B cell (primary cell): ENCODE measurements around the gene MEGF11. TPM values are rescaled to one million over a fixed set of nuclear protein-coding genes. Genes with fewer than 3 reads are reported as not detected.

Experiments
- ATAC-seq: fragments of 200-7000 bp; cut with Tn5 transposase; one replicate; pipeline ENCODE4 v1.10.0; 2021; ENCODE audit warnings: low read depth, mild to moderate bottlenecking, moderate number of reproducible peaks, moderate library complexity
- CTCF ChIA-PET: fragments of 350-600 bp; sonication (Branson Sonifier 250); formaldehyde crosslinking; loops from one replicate; lab custom pipeline; 2021; ENCODE audit warnings: antibody characterized with exemption, inconsistent platforms; lab: Charles Lee
- POLR2A ChIA-PET: fragments of 350-600 bp; sonication (Branson Sonifier 250); formaldehyde crosslinking; loops from one replicate; lab custom pipeline; 2021; ENCODE audit warnings: antibody characterized with exemption; lab: Charles Lee
- DNase-seq: peaks from one replicate; pipeline ENCODE4 v3.0.0; 2013
- H2AFZ ChIP-seq: 2 replicates; pipeline ENCODE4 v1.6.1; 2012; ENCODE audit warnings: mild to moderate bottlenecking, low read depth, low read length; ENCODE audit not compliant: insufficient read depth, poor library complexity, severe bottlenecking
- H3K27ac ChIP-seq, 2 donors: 1 replicate in 1 of 2; 2 replicates in 1 of 2; pipeline ENCODE4 v1.5.1; 2012 to 2013; ENCODE audit warnings: low read length in 2 of 2, mild to moderate bottlenecking in 2 of 2, moderate library complexity in 1 of 2
- H3K27me3 ChIP-seq, 4 experiments: fragments of 200-600 bp in 1 of 4; sonication (generic) in 1 of 4; replicated peaks in 1 of 4; 1 replicate in 2 of 4; 2 replicates in 2 of 4; pipeline versions ENCODE4 v1.6.1 to v1.7.0; 2013 to 2016; ENCODE audit warnings: low read length in 3 of 4, mild to moderate bottlenecking in 2 of 4, mixed read lengths in 1 of 4, moderate library complexity in 1 of 4; ENCODE audit not compliant: insufficient read depth in 4 of 4, control insufficient read depth in 3 of 4; ENCODE audit errors: control extremely low read depth in 1 of 4
- H3K36me3 ChIP-seq, 2 experiments: replicated peaks in 1 of 2; 1 replicate in 1 of 2; 2 replicates in 1 of 2; pipeline versions ENCODE4 v1.6.1 to v1.7.1; 2013; ENCODE audit warnings: low read length in 1 of 2; ENCODE audit not compliant: insufficient read depth in 2 of 2, control insufficient read depth in 1 of 2; ENCODE audit errors: control extremely low read depth in 1 of 2, extremely low read depth in 1 of 2
- H3K4me1 ChIP-seq, 2 donors: fragments of 200-600 bp in 1 of 2; sonication (generic) in 1 of 2; 1 replicate in 1 of 2; 2 replicates in 1 of 2; pipeline versions ENCODE4 v1.5.1 to v1.6.1; 2013 to 2017; ENCODE audit warnings: low read length in 2 of 2; ENCODE audit not compliant: control insufficient read depth in 2 of 2, insufficient read depth in 2 of 2
- H3K4me2 ChIP-seq: replicated peaks from 2 replicates; pipeline ENCODE3; 2012; ENCODE audit warnings: mild to moderate bottlenecking, low read depth, low read length; ENCODE audit not compliant: poor library complexity, severe bottlenecking
- H3K4me3 ChIP-seq, 5 experiments: fragments of 200-600 bp in 1 of 5; sonication (generic) in 1 of 5; 1 replicate in 3 of 5; 2 replicates in 2 of 5; pipeline versions ENCODE4 v1.5.1 to v1.7.0; 2011 to 2016; ENCODE audit warnings: low read length in 4 of 5, mild to moderate bottlenecking in 4 of 5, low read depth in 2 of 5, control low read depth in 1 of 5, moderate library complexity in 1 of 5; ENCODE audit not compliant: insufficient read depth in 1 of 5; ENCODE audit errors: control extremely low read depth in 1 of 5, extremely low read depth in 1 of 5
- H3K79me2 ChIP-seq: fragments of 200-600 bp; sonication (generic); one replicate; pipeline ENCODE4 v1.6.0; 2016; ENCODE audit warnings: low read length; ENCODE audit not compliant: control insufficient read depth, insufficient read depth
- H3K9ac ChIP-seq: fragments of 200-600 bp; sonication (generic); 2 replicates; pipeline ENCODE4 v1.6.1; 2017; ENCODE audit warnings: mild to moderate bottlenecking, low read length, moderate library complexity
- H3K9me3 ChIP-seq, 3 donors: one replicate each; pipeline versions ENCODE4 v1.6.1 to v1.7.1; 2013; ENCODE audit warnings: low read length in 2 of 3; ENCODE audit not compliant: control insufficient read depth in 2 of 3, insufficient read depth in 1 of 3; ENCODE audit errors: control extremely low read depth in 1 of 3
- H4K20me1 ChIP-seq: 2 replicates; pipeline ENCODE4 v1.6.0; 2012; ENCODE audit warnings: mild to moderate bottlenecking, low read length; ENCODE audit not compliant: insufficient read depth, control insufficient read depth, poor library complexity, severe bottlenecking
- H3K27ac Mint-ChIP-seq: one replicate; pipeline ENCODE4 v1.8.0; 2021; ENCODE audit warnings: mixed read lengths
- H3K27me3 Mint-ChIP-seq: one replicate; pipeline ENCODE4 v1.8.0; 2021; ENCODE audit warnings: mixed read lengths
- H3K4me1 Mint-ChIP-seq: one replicate; pipeline ENCODE4 v1.8.0; 2021; ENCODE audit warnings: mixed read lengths
- H3K4me3 Mint-ChIP-seq: one replicate; pipeline ENCODE4 v1.8.0; 2021; ENCODE audit warnings: mixed read lengths
- H3K9me3 Mint-ChIP-seq: one replicate; pipeline ENCODE4 v1.8.0; 2022; ENCODE audit warnings: mixed read lengths; ENCODE audit not compliant: insufficient read depth
- EZH2 ChIP-seq: IDR thresholded peaks from 2 replicates; pipeline ENCODE4 v1.6.1; 2012; ENCODE audit warnings: borderline replicate concordance, low read depth, mild to moderate bottlenecking, moderate library complexity, low read length; ENCODE audit not compliant: insufficient read depth, poor library complexity, severe bottlenecking
- WGBS: methylation state at CpG from one replicate; pipeline ENCODE4 v1.1.5; 2013; ENCODE audit warnings: missing lambda C conversion rate; ENCODE audit not compliant: insufficient coverage; 5-methylcytosine and 5-hydroxymethylcytosine counted together
- intact Hi-C: fragments of 100-400 bp; cut with micrococcal nuclease; formaldehyde crosslinking; loops from one replicate; pipeline ENCODE4 v1.10.0; 2022
- polyA plus RNA-seq: library from polyadenylated mRNA; depleted of rRNA; stranded (reverse); fragments of >200 nt; gene quantifications from 2 replicates; pipeline ENCODE4 v1.2.3, GENCODE V29; 2012
- total RNA-seq, 2 donors: library from RNA; stranded (reverse); fragments of 120-200 nt in 1 of 2; gene quantifications; 1 replicate in 1 of 2; 2 replicates in 1 of 2; pipeline versions ENCODE4 v1.2.3 to v1.2.4, GENCODE V29; 2013 to 2022
- TF ChIP-seq, protein P1 (sequence below): fragments of 200-600 bp; IDR thresholded peaks from one replicate; pipeline ENCODE4 v1.8.0; 2022; ENCODE audit warnings: antibody characterized with exemption, mild to moderate bottlenecking

The MEGF11 gene
- total and polyA plus RNA-seq, 2 donors (not counting 1 experiment from before 2014, with no cell fraction given): 0.04 to 0.34 TPM

DNA sequence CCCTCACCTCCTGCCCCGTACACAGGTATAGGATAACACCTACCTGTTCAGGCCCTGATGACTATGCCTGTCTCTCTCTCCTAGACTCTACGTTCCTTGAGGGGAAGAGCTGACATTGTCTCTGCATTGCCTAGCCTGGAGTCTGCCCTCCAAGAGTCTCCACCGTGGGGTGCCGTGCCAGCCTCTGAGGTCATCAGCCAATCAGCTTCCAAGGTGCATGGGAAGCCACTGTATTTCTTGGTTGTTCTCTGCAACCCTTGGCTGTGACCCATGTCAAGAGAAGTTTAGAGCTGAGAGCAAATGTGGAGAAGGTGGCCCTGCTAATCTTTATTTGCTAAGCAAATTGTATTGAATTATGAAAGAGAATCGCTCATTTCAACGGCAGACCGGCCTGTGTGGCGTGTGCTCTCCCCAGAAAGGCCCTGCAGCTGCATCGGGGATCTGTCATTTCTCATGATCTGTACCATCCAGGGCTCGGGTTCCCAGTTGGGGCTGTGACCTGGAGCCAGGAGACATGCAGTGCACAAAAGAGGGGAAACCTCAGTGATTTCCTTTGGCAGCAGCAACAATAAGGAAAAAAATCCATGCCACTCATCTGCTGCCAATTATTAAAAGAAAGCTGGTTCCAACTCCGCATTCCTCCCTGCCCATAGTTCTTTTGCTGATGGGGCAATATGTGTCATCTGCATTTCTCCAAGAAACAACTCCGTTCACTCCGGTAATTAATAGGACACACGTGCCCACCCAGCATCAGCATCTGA, 182.2 kb downstream of the MEGF11 start:
- no peak overlapping the region for H3K9ac ChIP-seq
- no peaks in the 10 kb centered on the region for H3K36me3 ChIP-seq
- intact Hi-C loops: no loop called here
- peaks cover 16% of the 10 kb centered on the region for H3K27me3 Mint-ChIP-seq
- DNase-seq (no peak), ATAC-seq (no peak)
- no peak overlapping the region for H3K4me2 ChIP-seq
- H3K9me3 ChIP-seq: no peaks in the 10 kb centered on the region
- H3K4me1 Mint-ChIP-seq: no peaks in the 10 kb centered on the region
- no peaks in the 10 kb centered on the region for H4K20me1 ChIP-seq
- H3K27ac Mint-ChIP-seq: no peak overlapping the region
- peaks cover 0 to 3% (median 0%) of the 10 kb centered on the region in 4 experiments for H3K27me3 ChIP-seq
- H3K9me3 Mint-ChIP-seq: no peaks in the 10 kb centered on the region
- no peak overlapping the region for H3K4me3 Mint-ChIP-seq
- CTCF ChIA-PET: no interaction called here
- H3K79me2 ChIP-seq: no peaks in the 10 kb centered on the region
- H3K4me3 ChIP-seq: no peak overlapping the region
- TF ChIP-seq, protein P1, sequence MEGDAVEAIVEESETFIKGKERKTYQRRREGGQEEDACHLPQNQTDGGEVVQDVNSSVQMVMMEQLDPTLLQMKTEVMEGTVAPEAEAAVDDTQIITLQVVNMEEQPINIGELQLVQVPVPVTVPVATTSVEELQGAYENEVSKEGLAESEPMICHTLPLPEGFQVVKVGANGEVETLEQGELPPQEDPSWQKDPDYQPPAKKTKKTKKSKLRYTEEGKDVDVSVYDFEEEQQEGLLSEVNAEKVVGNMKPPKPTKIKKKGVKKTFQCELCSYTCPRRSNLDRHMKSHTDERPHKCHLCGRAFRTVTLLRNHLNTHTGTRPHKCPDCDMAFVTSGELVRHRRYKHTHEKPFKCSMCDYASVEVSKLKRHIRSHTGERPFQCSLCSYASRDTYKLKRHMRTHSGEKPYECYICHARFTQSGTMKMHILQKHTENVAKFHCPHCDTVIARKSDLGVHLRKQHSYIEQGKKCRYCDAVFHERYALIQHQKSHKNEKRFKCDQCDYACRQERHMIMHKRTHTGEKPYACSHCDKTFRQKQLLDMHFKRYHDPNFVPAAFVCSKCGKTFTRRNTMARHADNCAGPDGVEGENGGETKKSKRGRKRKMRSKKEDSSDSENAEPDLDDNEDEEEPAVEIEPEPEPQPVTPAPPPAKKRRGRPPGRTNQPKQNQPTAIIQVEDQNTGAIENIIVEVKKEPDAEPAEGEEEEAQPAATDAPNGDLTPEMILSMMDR: no peak
- no peak for TF ChIP-seq EZH2
- no peak overlapping the region for H2AFZ ChIP-seq
- H3K4me1 ChIP-seq: no peaks in the 10 kb centered on the region
- WGBS: 92% methylated on average over 14 of the region's 14 CpGs
- POLR2A ChIA-PET: no interaction called here
- no peak overlapping the region for H3K27ac ChIP-seq

DNA sequence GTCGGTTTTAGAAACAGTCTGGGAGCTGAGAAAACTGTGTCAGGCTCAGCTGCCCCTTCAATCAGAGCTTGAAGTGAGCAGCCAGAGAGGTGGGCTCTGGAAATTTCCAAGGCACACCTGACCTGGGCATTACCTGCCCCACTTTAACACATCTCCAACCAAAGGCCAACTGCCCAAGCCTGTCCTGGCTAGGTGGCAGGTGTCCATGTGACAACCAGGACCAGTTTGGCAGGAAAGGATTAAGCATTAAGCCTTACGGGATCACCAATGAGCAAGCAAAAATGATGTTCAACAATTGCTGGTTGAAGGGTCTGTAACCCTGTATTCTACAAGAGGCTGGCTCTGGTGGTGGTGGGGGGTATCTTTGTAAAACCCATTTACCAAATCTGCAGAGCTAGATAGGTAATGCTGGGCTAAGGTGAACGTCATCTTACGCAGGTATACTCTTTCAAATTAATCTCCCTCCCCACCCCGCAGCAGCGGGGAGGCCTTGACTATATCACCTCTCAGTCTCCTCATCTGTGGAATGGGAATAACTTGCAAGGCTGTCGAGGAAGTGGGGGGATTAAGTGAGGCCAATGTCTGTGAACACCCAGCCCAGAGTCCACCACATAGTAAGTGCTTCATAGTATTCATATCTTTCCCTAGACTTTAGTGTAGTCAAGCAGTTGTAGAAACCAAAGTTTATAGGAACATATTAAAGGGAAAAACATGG, 183.2 kb downstream of the MEGF11 start:
- no peak for ATAC-seq
- Mint-ChIP-seq H3K27ac (no peak overlapping the region), H3K4me1 (no peaks in the 10 kb centered on the region), H3K4me3 (no peak overlapping the region), H3K27me3 (peaks cover 9% of the 10 kb centered on the region), H3K9me3 (no peaks in the 10 kb centered on the region)
- intact Hi-C loops: no loop called here
- TF ChIP-seq, protein P1: no peak
- TF ChIP-seq EZH2: no peak
- H2AFZ ChIP-seq: no peak overlapping the region
- no peaks in the 10 kb centered on the region for H3K36me3 ChIP-seq
- H3K9me3 ChIP-seq: no peaks in the 10 kb centered on the region
- H3K4me3 ChIP-seq: no peak overlapping the region
- no peaks in the 10 kb centered on the region for H4K20me1 ChIP-seq
- no peak overlapping the region for H3K4me2 ChIP-seq
- no peak overlapping the region for H3K27ac ChIP-seq
- H3K4me1 ChIP-seq: no peaks in the 10 kb centered on the region
- POLR2A ChIA-PET: no interaction called here
- CTCF ChIA-PET: no interaction called here
- H3K79me2 ChIP-seq: no peaks in the 10 kb centered on the region
- no peak overlapping the region for H3K9ac ChIP-seq
- H3K27me3 ChIP-seq: peaks cover 0 to 3% (median 0%) of the 10 kb centered on the region in 4 experiments
- DNase-seq: no peak
- 90% methylated on average over 3 of the region's 7 CpGs for WGBS
